Measurements from ENCODE around the gene ZFR.
"Not testable (repeated sequence)": the region's sequence is repeated elsewhere in the genome, so short reads cannot be mapped to it uniquely, and the experiment has no call there.

ZFR gene

DNA sequence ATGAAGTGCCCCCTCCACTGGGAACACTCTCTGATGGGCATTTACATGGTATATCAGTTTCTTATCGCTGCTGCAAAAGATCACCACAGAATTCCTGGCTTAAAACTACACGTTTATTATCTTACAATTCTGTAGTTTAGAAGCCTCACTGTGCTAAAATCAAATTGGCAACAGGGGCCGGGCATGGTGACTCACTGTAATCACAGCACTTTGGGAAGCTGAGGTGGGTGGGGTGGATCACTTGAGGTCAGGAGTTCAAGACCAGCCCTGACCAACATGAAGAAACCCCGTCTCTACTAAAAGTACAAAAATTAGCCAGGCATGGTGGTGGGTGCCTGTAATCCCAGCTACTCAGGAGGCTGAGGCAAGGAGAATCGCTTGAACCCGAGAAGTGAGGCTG is 7.8 kb upstream of the ZFR start:
- DNase-seq (ENCODE audit: low read depth in 2 of 2): not testable (repeated sequence)

DNA sequence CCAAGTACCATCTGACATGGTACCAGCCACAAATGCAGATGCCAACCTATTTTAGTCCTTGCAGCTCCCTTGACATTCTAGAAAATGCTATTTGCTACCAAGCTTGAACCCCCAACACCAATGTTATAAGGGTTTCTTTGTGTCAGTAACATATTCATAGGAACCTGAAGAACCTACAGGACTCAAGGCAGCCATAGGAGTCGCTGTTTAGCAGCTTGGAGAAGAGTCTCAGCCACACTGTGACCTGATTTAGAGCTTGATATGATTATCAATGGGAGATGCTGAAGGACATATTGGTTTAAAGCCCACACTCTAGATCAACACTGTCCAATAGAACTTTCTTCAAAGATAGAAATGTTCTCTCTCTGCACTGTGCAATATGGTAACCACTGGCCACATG is 6.4 kb upstream of the ZFR start:
- no peak for DNase-seq (ENCODE audit: low read depth in 2 of 2)

DNA sequence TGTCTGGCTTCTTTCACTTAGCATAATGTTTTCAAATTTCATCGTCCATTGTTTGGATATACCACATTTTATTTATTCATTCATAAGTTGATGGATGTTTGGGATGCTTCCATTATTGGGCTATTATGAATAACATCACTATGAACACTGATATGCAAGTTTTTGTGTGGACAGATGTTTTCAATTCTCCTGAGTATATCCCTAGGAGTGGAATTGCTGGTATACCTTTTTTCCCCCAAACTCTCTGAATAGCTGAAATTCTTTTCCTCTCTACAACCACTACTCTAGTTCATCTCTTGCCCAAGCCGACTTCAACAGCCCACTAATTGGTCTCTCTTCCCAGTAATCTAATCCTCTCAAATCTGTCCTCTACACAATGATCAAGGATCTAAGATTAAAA is 4.7 kb upstream of the ZFR start:
- no peak for DNase-seq (ENCODE audit: low read depth in 2 of 2)

DNA sequence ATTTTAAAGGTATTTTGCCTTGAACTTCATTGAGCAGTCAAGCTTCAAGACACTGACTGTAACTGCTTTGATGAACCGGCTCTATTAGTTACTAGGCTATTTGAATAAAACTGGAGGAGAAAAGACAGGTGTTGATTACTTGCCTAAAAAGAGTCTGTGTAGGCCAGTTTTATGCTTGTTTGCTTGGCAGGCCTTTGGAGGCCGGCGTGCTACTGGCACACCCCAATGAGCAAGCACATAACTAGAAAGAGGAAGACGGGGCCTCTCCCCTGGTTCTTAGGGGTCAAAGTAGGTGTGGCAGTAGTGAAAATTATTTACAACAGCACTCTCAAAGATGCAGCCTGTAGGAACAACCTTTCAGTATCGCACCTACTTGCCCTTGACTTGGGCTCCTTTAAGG is 2.1 kb upstream of the ZFR start:
- DNase-seq (ENCODE audit: low read depth in 2 of 2): no peak

DNA sequence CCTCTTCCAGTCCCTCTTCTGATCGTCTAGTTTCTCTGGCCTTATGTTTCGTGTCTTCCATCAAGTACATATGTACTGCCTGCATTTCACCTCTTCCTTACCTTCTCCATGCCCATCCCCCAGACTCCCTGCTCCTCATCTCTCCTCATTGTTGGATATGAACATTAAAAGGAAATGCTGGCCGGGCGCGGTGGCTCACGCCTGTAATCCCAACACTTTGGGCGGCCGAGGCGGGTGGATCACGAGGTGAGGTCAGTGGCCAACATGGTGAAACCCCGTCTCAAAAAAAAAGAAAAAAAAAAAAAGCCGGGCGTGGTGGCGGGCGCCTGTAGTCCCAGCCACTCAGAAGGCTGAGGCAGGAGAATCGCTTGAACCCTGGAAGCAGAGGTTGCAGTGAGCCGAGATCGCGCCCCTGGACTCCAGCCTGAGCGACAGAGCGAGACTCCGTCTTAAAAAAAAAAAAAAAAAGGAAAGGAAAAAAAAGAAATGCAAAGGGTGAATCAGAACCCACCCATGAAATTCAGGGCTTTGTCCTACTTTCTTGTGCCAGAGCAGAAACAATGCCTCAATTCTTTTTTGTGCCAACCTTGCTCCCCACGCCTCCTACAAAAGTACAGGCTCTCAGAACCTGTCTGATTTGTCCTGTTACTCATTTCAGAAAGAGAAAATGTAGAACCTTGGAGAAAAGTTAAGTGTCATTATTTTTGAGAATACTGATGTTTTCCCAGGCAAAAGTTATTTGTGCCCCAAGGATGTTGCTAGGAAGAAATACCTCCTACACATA is 1.5 kb upstream of the ZFR start:
- DNase-seq (ENCODE audit: low read depth in 2 of 2): no peak

DNA sequence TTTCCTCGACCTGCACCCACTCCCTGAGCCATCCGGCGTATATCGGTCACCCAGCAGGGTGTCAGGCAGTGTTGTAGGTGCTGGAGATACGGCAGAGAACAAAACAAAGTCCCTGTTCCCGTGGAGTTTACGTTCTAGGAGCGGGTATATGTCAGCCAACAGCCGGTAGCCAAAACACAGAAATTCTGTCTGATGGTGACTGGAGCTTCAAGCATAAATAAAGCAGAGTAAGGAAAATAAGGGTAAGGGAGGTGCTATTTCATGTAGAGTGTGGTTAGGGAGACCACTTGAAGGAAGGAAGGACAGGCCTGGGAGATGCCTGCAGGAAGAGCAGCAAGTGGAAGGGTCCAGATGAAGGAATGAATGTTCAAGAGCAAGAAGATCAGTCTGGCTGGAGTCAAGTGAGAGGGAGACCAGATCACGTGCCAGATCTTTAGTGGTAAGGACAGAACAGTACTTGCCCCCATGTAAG is 783 bp upstream of the ZFR start:
- no peak for DNase-seq (ENCODE audit: low read depth in 2 of 2)

DNA sequence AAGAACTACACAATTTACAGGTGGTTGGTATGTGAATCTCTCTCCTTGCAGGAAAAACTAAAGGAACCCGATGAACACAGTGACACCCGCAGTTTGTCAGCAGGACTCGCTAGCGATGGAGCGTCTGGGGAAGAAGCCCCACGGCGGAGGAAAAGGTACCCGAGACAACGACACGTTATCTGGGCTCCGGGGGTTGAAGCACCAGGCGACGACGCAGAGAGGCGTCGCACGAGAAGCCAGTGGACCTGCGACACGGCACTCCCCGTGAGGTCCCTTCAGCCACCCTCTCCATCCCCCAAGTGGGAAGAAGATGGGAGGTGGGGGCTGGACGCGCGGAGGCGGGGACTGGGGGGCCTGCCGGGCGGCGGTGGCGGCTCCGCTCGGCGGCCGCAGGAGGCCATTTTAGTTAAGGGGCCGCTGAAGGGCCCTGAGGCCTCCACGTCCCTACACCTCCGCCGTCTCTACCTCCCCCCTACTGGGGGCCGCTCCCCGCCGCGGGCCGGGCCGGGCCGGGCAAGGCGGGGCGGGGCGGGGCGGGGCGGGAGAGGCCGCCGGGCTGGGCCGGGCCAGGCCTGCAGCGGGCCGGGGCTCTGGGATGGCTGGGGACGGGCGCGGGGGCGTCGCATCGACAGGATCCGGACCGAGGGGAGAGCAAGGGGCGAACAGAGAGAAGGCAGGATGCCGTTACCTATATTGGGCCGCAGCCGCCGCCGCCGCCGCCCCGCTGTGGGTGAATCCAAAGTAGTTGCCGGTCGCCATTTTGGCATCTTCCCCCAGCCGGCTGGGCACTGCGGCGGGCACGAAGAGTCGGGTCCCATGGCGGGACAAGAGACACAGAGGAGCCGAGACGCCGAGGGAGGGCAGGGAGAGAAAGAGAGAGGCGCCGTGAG is 754 bp downstream of the ZFR start:
- DNase-seq (ENCODE audit: low read depth in 2 of 2): peak; percentile 17 to 31

DNA sequence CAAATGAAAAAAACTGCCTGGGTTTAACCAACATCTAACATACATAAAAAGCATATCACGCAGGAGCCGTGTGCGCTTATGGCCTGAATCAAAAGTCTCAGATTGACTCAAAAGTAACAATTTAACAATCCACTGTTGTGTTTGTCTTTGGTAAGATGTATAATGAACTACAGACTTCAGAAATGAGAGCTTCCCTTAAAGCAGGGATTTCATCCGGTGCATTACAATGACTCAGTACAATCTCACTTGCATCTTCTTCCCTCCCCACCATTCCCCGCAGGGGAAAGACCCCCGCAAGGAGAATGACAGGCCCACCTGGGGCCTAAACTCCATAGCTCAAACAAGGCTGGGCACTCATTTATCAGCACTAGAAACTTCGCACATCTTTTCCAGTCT is 1.4 kb downstream of the ZFR start:
- no peak for DNase-seq (ENCODE audit: low read depth in 2 of 2)

DNA sequence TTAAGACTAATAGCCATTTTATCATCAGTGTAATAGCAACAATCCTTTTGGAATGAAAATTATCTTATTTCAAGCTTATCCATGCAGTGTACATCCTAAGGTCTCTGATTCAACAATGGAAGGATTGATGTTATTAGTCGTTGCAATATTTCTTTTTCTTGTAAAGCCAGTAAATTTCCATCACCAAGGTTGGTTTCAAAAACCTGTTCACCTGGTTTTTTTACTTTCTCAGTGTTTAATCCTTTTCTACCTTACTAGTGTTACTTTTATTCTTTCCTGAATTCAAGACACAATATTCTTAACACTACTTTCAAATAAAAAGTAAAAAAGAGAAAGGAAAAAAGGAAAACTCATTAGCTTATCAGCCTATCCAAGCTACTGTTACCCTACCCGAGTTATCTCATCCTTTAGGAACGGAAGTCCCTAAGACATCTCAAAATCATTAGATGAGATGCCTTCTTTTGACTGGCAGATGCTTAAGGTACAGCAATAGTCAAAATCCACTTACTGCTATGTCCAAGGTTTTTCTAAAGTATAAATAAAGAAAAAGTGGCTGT is 5.4 kb downstream of the ZFR start:
- DNase-seq (ENCODE audit: low read depth in 2 of 2): no peak

DNA sequence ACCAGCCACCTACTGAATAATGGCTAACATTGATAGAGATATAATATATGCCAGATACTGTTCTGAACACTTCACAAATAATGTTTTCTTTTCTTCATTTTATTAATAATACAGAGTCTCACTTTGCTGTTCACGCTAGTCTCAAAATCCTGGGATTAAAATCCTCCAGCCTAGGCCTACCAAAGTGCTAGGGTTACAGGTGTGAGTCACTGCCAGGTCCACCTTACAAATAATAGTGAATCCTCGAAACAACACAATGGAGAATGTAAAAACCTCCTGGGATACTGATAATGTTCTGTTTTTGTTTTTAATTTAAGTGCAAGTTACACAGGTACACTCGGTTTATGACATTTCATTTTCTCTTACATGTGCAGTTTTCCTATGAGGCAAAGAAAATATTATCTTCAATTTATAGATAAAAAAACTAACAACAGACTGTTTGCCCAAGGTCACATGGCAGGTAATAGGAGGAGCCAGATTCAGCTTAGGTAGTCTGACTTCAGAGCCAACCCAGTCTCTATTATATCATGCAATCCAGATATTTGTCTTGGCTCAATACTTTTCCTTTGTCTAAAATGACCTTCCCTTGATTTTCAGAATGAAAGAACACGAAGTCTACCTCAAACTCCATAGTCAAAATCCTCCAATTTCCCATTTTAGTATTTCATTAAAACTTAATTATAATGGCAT is 7.8 kb downstream of the ZFR start:
- no peak for DNase-seq (ENCODE audit: low read depth in 2 of 2)

DNA sequence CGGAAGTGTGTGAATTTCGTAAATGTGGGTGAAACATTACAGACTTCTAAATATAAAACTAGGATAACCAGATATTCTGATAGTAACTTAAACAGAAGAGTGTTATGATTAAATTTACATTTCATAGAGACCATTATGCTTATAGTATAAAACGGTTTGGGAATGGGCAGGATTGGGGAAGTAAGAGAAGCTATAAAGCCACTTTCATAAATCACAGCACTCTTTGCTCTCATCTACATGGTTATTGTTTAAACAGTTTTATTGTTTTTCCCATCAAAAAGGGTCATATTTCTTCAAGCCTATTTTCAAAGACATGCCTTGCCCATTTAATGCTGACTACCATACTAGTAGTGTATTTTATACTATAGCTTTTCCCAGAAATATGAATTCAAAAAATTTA is 9.2 kb downstream of the ZFR start:
- no peak for DNase-seq (ENCODE audit: low read depth in 2 of 2)

DNA sequence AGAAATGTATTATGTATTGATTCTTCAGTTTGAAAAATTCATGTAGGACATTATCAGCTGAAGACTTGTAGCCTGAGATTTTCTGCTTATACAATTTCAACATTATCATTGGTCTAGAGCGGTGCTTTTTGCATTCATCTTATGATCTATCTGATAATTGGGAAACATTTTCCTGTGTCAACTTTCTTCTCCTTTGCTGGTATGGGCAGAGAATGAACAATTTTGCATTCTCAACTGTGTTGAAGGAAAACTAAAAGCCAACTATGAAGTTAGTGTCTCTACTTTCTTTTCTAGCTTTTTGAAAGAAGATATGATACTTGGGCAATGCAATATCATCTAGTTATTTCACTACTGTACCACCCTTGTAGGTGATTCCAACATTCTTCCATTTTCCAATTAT is 10.3 kb downstream of the ZFR start:
- no peak for DNase-seq (ENCODE audit: low read depth in 2 of 2)

DNA sequence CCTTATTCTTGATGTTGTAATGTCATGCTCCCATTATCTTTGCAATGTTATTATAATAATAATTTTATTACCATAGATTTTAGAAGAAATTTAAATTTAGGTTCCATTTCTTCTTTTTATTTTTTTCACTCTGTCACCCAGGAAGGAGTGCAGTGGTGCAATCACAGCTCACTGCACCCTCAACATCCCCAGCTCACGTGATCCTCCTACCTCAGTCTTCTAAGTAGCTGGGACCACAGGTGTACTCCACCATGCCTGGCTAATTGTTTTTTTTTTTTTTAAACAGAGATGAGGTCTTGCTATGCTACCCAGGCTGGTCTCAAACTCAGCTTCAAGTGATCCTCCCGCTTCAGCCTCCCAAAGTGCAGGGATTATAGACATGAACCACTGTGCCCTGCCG is 11.9 kb downstream of the ZFR start:
- DNase-seq (ENCODE audit: low read depth in 2 of 2): no peak

DNA sequence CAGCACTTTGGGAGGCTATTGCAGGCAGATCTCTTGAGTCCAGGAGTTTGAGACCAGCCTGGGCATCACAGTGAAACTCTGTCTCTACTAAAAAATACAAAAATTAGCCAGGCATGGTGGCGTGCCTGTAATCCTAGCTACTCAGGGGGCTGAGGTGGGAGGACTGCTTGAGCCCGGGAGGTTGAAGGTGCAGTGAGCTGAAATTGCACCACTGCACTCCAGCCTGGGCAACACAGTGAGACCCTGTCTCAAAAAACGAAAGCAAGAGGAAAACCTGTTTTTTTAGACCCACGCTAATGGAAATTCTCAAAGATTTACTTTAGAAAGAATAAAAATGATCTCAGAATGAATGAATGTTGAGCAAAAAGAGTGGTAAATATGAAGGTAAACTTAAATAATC is 13.7 kb downstream of the ZFR start:
- not testable (repeated sequence) for DNase-seq (ENCODE audit: low read depth in 2 of 2)

DNA sequence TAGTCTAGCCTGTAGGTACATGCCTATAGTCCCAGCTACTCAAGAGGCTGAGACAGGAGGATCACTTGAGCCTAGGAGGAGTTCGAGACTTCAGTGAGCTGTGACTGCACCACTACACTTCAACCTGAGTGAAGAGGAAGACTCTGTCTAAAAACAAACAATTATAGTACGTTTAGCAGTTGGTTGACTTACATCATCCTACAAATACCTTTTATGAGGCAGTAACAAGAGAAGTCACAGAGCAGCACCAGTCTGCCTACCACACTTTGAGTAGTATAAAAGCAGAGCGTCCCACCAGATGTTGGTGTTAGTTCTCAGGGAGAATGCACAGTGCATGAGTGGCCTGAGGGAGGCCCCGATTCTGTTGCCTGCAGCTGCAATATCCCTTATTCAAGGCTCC is 16.1 kb downstream of the ZFR start:
- DNase-seq (ENCODE audit: low read depth in 2 of 2): no peak

DNA sequence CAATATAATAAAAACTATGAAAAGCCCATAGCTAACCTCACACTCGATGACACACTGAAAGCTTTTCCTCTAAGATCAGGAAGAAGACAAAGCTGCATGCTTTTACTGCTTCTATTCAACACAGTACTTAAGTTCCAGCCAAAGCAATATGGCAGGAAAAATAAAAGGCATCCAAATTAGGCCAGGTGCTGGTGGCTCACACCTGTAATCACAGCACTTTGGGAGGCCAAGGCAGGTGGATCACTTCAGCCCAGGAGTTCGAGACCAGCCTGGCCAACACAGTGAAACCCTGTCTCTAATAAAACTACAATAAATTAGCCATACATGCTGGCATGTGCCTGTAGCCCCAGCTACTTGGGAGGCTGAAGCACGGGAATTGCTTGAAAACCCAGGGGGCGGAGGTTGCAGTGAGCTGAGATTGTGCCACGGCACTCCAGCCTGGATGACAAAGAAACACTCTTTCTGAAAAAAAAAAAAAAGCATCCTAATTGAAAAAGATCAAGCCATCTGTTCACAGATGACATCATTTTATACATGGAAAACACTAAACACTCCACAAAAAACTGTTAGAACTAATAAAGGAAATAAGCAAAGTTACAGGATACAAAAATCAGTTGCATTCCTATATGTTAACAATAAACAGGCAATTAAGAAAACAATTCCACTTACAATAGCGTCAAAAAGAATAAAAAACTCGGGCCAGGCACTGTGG is 17.9 kb downstream of the ZFR start:
- DNase-seq (ENCODE audit: low read depth in 2 of 2): no peak

DNA sequence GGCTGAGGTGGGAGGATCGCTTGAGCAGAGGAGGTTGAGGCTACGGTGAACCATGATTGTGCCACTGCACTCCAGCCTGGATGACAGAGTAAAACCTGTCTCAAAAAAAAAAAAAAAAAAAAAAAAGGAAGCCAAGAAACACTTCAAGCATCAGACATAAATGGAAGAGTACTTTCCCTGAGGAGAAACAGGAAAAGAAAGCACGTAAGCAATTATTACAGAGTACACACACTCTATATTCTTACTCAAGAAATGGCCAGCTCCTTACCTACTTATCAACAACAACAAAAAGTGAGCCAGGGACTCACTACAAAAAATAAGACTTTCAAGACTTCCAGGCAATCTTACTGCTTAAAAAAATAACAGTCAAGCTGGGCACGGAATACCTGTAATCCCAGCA is 21.8 kb downstream of the ZFR start:
- no peak for DNase-seq (ENCODE audit: low read depth in 2 of 2)

DNA sequence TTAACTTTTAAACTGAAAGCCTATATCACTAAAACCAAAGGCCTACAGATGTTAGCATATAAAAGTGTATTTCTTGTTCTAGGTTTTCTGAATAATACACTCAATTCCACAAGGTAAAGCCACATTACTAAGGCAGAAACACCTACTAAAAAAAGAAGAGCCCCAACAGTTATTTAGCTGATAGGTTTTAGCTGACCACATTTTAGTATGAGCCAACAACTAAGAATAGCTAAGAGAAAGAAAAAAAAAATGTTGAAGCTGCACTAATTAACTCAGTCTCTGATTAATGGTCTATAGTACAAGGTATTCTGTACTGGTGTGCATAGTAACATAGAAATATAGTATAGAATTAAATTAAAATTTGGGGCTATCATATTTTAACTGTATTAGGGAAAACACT is 23.5 kb downstream of the ZFR start:
- no peak for DNase-seq (ENCODE audit: low read depth in 2 of 2)

DNA sequence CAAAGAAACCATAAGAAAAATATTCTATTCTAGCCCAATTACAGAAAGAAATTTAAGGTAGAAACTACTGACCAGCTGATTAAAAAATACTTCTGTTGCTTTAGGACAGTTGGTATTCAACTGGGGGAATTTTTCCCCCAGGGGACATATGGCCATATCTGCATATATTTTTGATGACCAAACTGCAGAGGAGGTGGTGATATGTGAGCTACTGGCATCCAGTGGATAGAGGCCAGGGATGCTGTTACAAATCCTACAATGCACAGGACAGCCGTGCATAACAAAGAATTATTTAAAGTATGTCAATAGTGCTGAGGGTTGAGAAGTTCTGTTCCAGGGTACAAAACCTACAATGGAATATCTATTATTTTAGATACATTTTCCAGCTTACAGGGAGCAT is 24.0 kb downstream of the ZFR start:
- no peak for DNase-seq (ENCODE audit: low read depth in 2 of 2)

DNA sequence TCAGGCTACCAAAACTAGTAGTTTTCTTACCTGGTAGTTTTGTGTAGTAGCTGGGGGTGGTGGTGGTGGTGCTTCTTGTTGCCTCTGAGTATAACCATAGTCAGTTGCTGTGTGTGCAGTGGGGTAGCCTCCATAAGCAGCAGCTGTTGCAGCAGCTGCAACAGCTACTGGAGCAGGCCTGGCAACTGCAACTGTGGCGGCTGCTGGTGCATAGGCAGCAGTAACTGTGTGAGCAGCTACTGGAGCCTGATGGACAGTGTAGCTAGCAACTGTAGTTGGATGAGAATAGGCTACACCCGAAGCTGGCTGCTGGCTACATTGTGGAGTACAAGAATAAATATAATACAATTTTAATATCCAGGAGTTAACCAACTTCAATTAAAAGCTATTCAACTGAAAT is 24.7 kb downstream of the ZFR start:
- no peak for DNase-seq (ENCODE audit: low read depth in 2 of 2)

DNA sequence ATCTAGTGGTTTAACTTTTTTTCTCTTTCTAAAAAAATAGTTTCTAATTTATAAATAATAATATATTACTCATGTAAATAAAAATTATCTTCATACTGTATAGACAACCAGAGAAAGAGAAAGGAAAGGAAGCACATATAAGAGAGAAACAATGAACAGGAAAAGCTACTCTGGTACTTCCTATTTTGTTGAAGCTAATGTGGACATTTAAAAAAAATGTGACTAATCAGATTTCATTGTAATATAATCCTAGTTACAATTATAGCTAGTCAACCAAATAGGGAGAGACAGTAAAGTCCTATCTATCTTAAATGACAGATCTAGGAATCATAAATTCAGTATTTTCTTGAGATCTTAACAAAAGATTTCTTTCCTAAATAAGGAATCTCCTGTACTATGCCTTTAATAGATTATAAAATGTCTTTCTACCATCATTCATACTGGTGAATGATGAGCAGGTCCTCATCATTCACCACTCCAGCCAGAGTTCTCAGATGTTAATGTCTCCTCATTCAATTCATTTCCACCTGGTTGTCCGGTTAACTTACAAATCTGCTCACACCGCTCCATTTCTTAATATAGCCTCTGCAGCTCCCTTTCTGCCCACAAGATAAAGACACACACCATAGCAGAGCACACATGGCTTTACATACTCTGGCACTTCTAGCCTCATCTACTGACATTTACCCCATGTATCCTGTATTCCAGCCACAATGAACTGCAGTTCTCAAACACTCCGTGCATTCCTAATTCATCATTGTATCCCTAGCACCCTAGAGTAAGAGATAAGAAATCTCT is 30.9 kb downstream of the ZFR start:
- no peak for DNase-seq (ENCODE audit: low read depth in 2 of 2)
